ENCODE data around the gene NHLH1. TPM values are rescaled to one million over a fixed set of nuclear protein-coding genes. Genes with fewer than 3 reads are reported as not detected.

NHLH1 gene
- total RNA-seq, 4 donors from 2014 or later: not detected

DNA sequence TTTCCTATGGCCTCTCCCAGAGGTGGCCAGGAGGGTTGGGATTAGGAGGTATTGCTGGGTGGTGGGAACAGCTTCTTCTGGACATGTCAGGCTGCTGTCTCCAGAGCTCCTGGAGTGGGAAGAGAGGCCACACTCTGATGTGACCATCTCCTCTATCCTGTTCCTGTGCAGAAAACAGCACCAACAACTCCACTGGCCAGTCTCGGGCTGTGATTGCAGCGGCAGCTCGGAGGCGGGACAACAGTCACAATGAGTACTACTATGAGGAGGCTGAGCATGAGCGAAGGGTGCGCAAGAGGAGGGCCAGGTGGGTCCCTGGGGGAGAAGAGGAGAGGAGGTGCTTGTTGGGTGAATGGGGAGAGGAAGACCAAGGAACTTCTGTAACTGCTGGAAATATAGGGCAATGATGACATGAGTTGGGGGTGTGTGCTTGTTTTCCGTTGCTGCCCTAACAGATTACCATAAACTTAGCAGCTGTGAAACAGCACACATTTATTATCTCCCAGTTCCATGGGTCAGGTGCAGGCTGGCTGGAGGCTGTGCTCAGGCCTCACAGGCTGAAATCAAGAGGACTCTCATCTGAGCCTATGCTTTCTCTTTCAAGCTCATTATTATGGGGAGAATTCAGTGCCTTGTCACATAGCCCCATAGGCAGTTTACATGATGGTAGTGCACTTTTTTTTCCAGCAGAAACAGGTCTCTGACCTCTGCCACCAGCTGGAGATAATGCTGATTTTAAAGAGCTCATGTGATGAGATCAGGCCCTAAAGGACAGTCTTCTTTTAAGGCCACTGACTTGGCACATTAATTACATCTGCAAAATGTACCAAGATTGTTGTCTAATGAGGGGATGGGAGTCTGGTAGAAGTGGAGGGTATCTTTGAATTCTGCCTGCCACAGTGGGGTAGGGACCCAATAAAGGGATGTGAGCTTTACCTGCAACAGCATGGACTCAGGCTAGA, 54.3 kb downstream of the NHLH1 start:
- no peaks in the 10 kb centered on the region for H3K4me1 ChIP-seq
- no peak for DNase-seq (ENCODE audit: low spot score in 2 of 2)
- no peaks in the 10 kb centered on the region for H3K27me3 ChIP-seq
- H3K9me3 ChIP-seq: no peaks in the 10 kb centered on the region
- H3K36me3 ChIP-seq: peaks cover 0 to 82% (median 0%) of the 10 kb centered on the region in 3 donors
- no peak overlapping the region for H3K27ac ChIP-seq
- TF ChIP-seq EP300 (IDR thresholded peaks at IDR 0.05): no peak
- no peak for TF ChIP-seq POLR2A (IDR thresholded peaks at IDR 0.05)
- TF ChIP-seq, protein P1, sequence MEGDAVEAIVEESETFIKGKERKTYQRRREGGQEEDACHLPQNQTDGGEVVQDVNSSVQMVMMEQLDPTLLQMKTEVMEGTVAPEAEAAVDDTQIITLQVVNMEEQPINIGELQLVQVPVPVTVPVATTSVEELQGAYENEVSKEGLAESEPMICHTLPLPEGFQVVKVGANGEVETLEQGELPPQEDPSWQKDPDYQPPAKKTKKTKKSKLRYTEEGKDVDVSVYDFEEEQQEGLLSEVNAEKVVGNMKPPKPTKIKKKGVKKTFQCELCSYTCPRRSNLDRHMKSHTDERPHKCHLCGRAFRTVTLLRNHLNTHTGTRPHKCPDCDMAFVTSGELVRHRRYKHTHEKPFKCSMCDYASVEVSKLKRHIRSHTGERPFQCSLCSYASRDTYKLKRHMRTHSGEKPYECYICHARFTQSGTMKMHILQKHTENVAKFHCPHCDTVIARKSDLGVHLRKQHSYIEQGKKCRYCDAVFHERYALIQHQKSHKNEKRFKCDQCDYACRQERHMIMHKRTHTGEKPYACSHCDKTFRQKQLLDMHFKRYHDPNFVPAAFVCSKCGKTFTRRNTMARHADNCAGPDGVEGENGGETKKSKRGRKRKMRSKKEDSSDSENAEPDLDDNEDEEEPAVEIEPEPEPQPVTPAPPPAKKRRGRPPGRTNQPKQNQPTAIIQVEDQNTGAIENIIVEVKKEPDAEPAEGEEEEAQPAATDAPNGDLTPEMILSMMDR (IDR thresholded peaks at IDR 0.05): no peak
- WGBS, 2 donors: 90 to 93% methylated on average over 7 of the region's 7 CpGs
- no peak overlapping the region for H3K4me3 ChIP-seq

DNA sequence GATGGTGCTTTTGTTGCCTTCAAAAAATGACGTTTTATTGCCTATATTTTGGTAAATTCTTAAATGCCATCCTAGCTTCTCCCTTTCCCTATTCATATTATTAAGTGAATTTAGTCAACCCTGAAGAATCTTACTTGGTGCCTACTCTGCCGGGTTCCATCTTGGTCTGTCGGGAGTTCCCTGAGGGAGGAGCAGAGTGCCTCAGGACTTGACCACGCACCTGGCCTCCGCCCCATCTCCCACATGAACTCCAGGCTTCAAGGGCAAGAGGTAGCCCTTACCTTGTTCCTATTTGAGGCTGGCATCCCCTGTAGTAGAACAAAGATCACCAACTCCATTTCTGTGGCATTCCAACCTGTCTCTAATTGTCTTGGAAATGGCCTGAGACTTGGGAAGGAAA, 55.0 kb downstream of the NHLH1 start:
- no peak overlapping the region for H3K27ac ChIP-seq
- H3K27me3 ChIP-seq: no peaks in the 10 kb centered on the region
- no peaks in the 10 kb centered on the region for H3K9me3 ChIP-seq
- DNase-seq (ENCODE audit: low spot score in 2 of 2): no peak
- peaks cover 0 to 82% (median 0%) of the 10 kb centered on the region in 3 donors for H3K36me3 ChIP-seq
- H3K4me1 ChIP-seq: no peaks in the 10 kb centered on the region
- H3K4me3 ChIP-seq: no peak overlapping the region
- no peak for TF ChIP-seq EP300 (IDR thresholded peaks at IDR 0.05)
- TF ChIP-seq, protein P1 (IDR thresholded peaks at IDR 0.05): no peak
- TF ChIP-seq POLR2A (IDR thresholded peaks at IDR 0.05): no peak
- 88 to 90% methylated on average over 5 of the region's 5 CpGs for WGBS, 2 donors

Small RNAs within 50 kb of the gene (small RNA-seq; reads per million reads assigned to genes)
- gene RF00019 (not detected), gene RNU4-42P (not detected)

Other genes starting within 250 kb of the NHLH1 start
- gene ATP1A4, start 215.5 kb upstream of the NHLH1 start, total RNA-seq: 1 to 10 TPM in 3 of 4 donors, under 1 TPM in 1; 0.90 to 5.0 (median 2.1) TPM
- 1 to 10 TPM in 1 of 4 donors, under 1 TPM in 1, not detected in 2; 0.98 to 1.7 TPM for gene CASQ1, start 176.5 kb upstream of the NHLH1 start, total RNA-seq
- gene PEA15, start 161.7 kb upstream of the NHLH1 start, total RNA-seq: 100 to 1,000 TPM; 144 to 154 (median 147) TPM
- 100 to 1,000 TPM; 126 to 186 (median 172) TPM for gene DCAF8, start 104.5 kb upstream of the NHLH1 start, total RNA-seq
- gene PEX19, start 81.9 kb upstream of the NHLH1 start, total RNA-seq: 10 to 100 TPM; 66.6 to 85.9 (median 71.6) TPM
- 100 to 1,000 TPM in 3 of 4 donors, 10 to 100 TPM in 1; 92.2 to 127 (median 112) TPM for gene COPA, start 23.8 kb upstream of the NHLH1 start, total RNA-seq
- 10 to 100 TPM; 60.6 to 85.5 (median 73.0) TPM for gene NCSTN, start 23.7 kb upstream of the NHLH1 start, total RNA-seq
- 1 to 10 TPM in 3 of 4 donors, under 1 TPM in 1; 0.84 to 2.0 (median 1.4) TPM for gene VANGL2, start 33.5 kb downstream of the NHLH1 start, total RNA-seq
- 1 to 10 TPM in 1 of 4 donors, under 1 TPM in 3; 0.20 to 1.5 (median 0.46) TPM for gene SLAMF6, start 156.2 kb downstream of the NHLH1 start, total RNA-seq
- 10 to 100 TPM in 1 of 4 donors, 1 to 10 TPM in 3; 2.4 to 12.0 (median 6.2) TPM for gene CD84, start 212.4 kb downstream of the NHLH1 start, total RNA-seq